Fibroblast of lung (primary cell): ENCODE data around the gene EZR. TPM values are rescaled to one million over a fixed set of nuclear protein-coding genes. Genes with fewer than 3 reads are reported as not detected.

Experiments
- DNase-seq, 2 donors: peaks; one replicate each; pipeline versions ENCODE4 v3.0.0 to v3.0.0-alpha.2; 2010; ENCODE audit warnings: low read depth in 2 of 2
- H2AFZ ChIP-seq: 2 replicates; pipeline ENCODE4 v1.5.1; 2012; ENCODE audit warnings: low read length, control low read depth, inconsistent platforms
- H3K27ac ChIP-seq: 2 replicates; pipeline ENCODE4 v1.5.1; 2011; ENCODE audit warnings: low read length, control low read depth; ENCODE audit not compliant: insufficient read depth
- H3K27me3 ChIP-seq: 2 replicates; pipeline ENCODE4 v1.5.1; 2011; ENCODE audit warnings: mild to moderate bottlenecking, low read length; ENCODE audit not compliant: control insufficient read depth, insufficient read depth
- H3K36me3 ChIP-seq: 2 replicates; pipeline ENCODE4 v1.5.1; 2011; ENCODE audit warnings: low read length; ENCODE audit not compliant: control insufficient read depth, insufficient read depth
- H3K4me1 ChIP-seq: 2 replicates; pipeline ENCODE4 v1.5.1; 2011; ENCODE audit warnings: low read length; ENCODE audit not compliant: control insufficient read depth, insufficient read depth; ENCODE audit errors: extremely low read depth
- H3K4me2 ChIP-seq: 2 replicates; pipeline ENCODE4 v1.5.1; 2011; ENCODE audit warnings: low read length, control low read depth; ENCODE audit not compliant: insufficient read depth; ENCODE audit errors: extremely low read depth
- H3K4me3 ChIP-seq, 4 experiments: fragments of 200-600 bp in 1 of 4; sonication (generic) in 1 of 4; replicated peaks in 1 of 4; 2 replicates each; pipeline ENCODE4 v1.5.1; 2011 to 2016; ENCODE audit warnings: low read length in 4 of 4, low read depth in 3 of 4, mild to moderate bottlenecking in 3 of 4, control low read depth in 2 of 4, inconsistent platforms in 1 of 4, mixed read lengths in 1 of 4; ENCODE audit not compliant: insufficient read depth in 1 of 4; ENCODE audit errors: control extremely low read depth in 1 of 4
- H3K79me2 ChIP-seq: 2 replicates; pipeline ENCODE4 v1.5.1; 2012; ENCODE audit warnings: mild to moderate bottlenecking, low read length, inconsistent platforms; ENCODE audit not compliant: control insufficient read depth, insufficient read depth
- H3K9ac ChIP-seq: 2 replicates; pipeline ENCODE4 v1.5.1; 2011; ENCODE audit warnings: mild to moderate bottlenecking, low read length, control low read depth; ENCODE audit not compliant: insufficient read depth
- H3K9me3 ChIP-seq: 2 replicates; pipeline ENCODE4 v1.5.1; 2012; ENCODE audit warnings: low read depth, low read length; ENCODE audit not compliant: control insufficient read depth, insufficient read depth
- H4K20me1 ChIP-seq: 2 replicates; pipeline ENCODE4 v1.5.1; 2011; ENCODE audit warnings: low read length; ENCODE audit not compliant: control insufficient read depth, insufficient read depth; ENCODE audit errors: extremely low read depth
- CTCF ChIP-seq, 2 donors: IDR thresholded peaks in 1 of 2; conservative IDR thresholded peaks in 1 of 2; 1 replicate in 1 of 2; 2 replicates in 1 of 2; pipeline ENCODE4 v1.5.1; 2011 to 2012; ENCODE audit warnings: low read length in 2 of 2, control low read depth in 1 of 2, inconsistent platforms in 1 of 2, low read depth in 1 of 2, mild to moderate bottlenecking in 1 of 2
- EZH2 ChIP-seq: IDR thresholded peaks from 2 replicates; pipeline ENCODE4 v1.5.1; 2012; ENCODE audit warnings: low read length, control low read depth, mild to moderate bottlenecking; ENCODE audit errors: missing control alignments
- polyA plus RNA-seq, 2 donors: library from polyadenylated mRNA; depleted of rRNA in 1 of 2; stranded (reverse) in 1 of 2; unstranded in 1 of 2; fragments of >200 nt; gene quantifications; 2 replicates each; pipeline ENCODE4 v1.2.1, GENCODE V29; 2011 to 2012; ENCODE audit warnings: missing spikeins in 1 of 2
- total RNA-seq: library from RNA; depleted of rRNA; stranded (reverse); fragments of >200 nt; gene quantifications from 2 replicates; pipeline ENCODE4 v1.2.1, GENCODE V29; 2014

Gene EZR
- total and polyA plus RNA-seq, 2 donors (not counting 1 experiment from before 2014, with no cell fraction given): 89.0 to 132 TPM

DNA sequence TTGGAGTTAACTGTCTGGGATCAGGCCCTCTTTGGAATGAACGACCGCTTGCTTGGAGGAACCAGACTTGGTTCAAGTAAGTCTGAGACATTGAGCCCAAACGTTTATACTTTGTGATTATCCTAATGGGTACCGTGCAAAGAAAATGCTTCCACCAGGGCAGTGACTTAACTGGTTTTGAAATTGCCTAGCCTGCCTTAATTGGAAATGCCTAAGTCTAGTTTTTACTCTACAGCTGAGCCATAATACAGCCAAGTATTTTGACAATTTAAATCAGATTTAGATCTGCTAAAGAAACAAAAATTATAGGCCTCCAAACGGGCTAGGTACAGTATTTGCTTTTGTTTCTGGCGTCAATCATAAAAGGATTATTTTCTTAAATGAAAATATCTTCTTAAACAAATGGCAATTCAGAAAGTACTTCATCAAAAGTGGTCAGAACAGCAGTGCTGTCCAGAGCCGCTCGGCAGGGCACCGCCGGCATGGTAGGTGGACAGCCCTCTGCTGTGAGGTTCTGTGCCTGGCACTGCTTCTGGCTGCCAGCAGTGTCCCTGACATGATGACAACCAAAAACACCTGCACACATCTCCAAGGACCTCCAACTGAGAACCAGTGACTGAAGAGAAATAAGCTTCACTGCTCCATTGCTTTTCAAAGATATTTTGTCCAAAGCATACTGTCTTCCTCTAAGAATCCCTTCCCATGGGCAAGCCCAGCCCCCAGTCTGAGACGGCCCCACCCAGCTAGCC is 55.6 kb downstream of the EZR start:
- no peak for TF ChIP-seq CTCF (conservative IDR thresholded peaks at IDR 0.05 in 1 of 2, IDR thresholded peaks at IDR 0.05 in 1 of 2; ENCODE audit: low read depth in 1 of 2, low read length in 2 of 2)
- TF ChIP-seq EZH2: no peak
- Histone ChIP-seq H2AFZ (no peak overlapping the region), H3K4me3 (no peak overlapping the region), H3K4me1 (no peaks in the 10 kb centered on the region), H4K20me1 (no peaks in the 10 kb centered on the region), H3K36me3 (peaks cover 21% of the 10 kb centered on the region), H3K79me2 (no peaks in the 10 kb centered on the region), H3K9ac (no peak overlapping the region), H3K27me3 (no peaks in the 10 kb centered on the region), H3K4me2 (no peak overlapping the region), H3K9me3 (no peaks in the 10 kb centered on the region), H3K27ac (no peak overlapping the region)
- no peak for DNase-seq

- no peak overlapping the region for H3K4me3 ChIP-seq
- H3K79me2 ChIP-seq: no peaks in the 10 kb centered on the region
- no peak overlapping the region for H3K9ac ChIP-seq
- TF ChIP-seq EZH2: no peak
- no peak for TF ChIP-seq CTCF (conservative IDR thresholded peaks at IDR 0.05 in 1 of 2, IDR thresholded peaks at IDR 0.05 in 1 of 2; ENCODE audit: low read depth in 1 of 2, low read length in 2 of 2)
- H3K4me1 ChIP-seq: no peaks in the 10 kb centered on the region
- peaks cover 16% of the 10 kb centered on the region for H3K36me3 ChIP-seq
- no peak overlapping the region for H2AFZ ChIP-seq
- H3K9me3 ChIP-seq: no peaks in the 10 kb centered on the region
- no peaks in the 10 kb centered on the region for H3K27me3 ChIP-seq
- no peak for DNase-seq
- no peak overlapping the region for H3K4me2 ChIP-seq
- no peak overlapping the region for H3K27ac ChIP-seq
- no peaks in the 10 kb centered on the region for H4K20me1 ChIP-seq
Measured at GRCh38 chr6:158762787-158763433, 56.3 kb downstream of the EZR start.

- H3K36me3 ChIP-seq: peaks cover 7% of the 10 kb centered on the region
- no peaks in the 10 kb centered on the region for H4K20me1 ChIP-seq
- no peak overlapping the region for H3K4me2 ChIP-seq
- no peak overlapping the region for H3K27ac ChIP-seq
- TF ChIP-seq EZH2 (no peak), CTCF (conservative IDR thresholded peaks at IDR 0.05 in 1 of 2, IDR thresholded peaks at IDR 0.05 in 1 of 2; ENCODE audit: low read depth in 1 of 2, low read length in 2 of 2) (no peak)
- no peaks in the 10 kb centered on the region for H3K9me3 ChIP-seq
- no peak overlapping the region for H3K9ac ChIP-seq
- H3K4me3 ChIP-seq: no peak overlapping the region
- H2AFZ ChIP-seq: no peak overlapping the region
- no peaks in the 10 kb centered on the region for H3K27me3 ChIP-seq
- H3K79me2 ChIP-seq: no peaks in the 10 kb centered on the region
- no peaks in the 10 kb centered on the region for H3K4me1 ChIP-seq
- DNase-seq: no peak
Measured at GRCh38 chr6:158761746-158762145, 57.4 kb downstream of the EZR start.
